Endothelial cell of umbilical vein (primary cell): ENCODE results near the gene CELF1. TPM values are rescaled to one million over a fixed set of nuclear protein-coding genes. Genes with fewer than 3 reads are reported as not detected.
"Not testable (repeated sequence)": the region's sequence is repeated elsewhere in the genome, so short reads cannot be mapped to it uniquely, and the experiment has no call there.

Source experiments
- BruUV-seq: library from RNA; stranded (reverse); fragments of 400-500 nt; replicated peaks from 2 replicates; lab custom pipeline; 2021; lab: Mats Ljungman, UMichigan
- CTCF ChIA-PET: fragments of 300-600, 350-600 bp; sonication (Branson Sonifier 250); formaldehyde crosslinking; loops from one replicate; lab custom pipeline; 2021; ENCODE audit warnings: antibody characterized with exemption, inconsistent platforms; lab: Charles Lee
- POLR2A ChIA-PET: fragments of 300-600, 350-600 bp; sonication (Branson Sonifier 250); formaldehyde crosslinking; loops from one replicate; lab custom pipeline; 2021; ENCODE audit warnings: antibody characterized with exemption, inconsistent platforms; lab: Charles Lee
- DNase-seq: peaks from one replicate; pipeline ENCODE4 v3.0.0-alpha.2; 2011; ENCODE audit warnings: low read depth, low spot score
- FAIRE-seq: peaks from 2 replicates; lab custom pipeline; 2011; peaks lifted over from hg19 to GRCh38; lab: Jason Lieb, UNC
- H2AFZ ChIP-seq: 2 replicates; pipeline ENCODE4 v1.6.0; 2012; ENCODE audit warnings: low read depth, low read length, control low read depth, inconsistent platforms
- H3K27ac ChIP-seq: 2 replicates; pipeline ENCODE4 v1.5.1; 2011; ENCODE audit warnings: low read depth, mild to moderate bottlenecking, control low read depth, low read length, moderate library complexity; ENCODE audit not compliant: insufficient read depth
- H3K27me3 ChIP-seq, 2 experiments: 2 replicates each; pipeline versions ENCODE4 v1.6.0 to v1.6.1; 2011; ENCODE audit warnings: low read length in 2 of 2, mixed read lengths in 1 of 2; ENCODE audit not compliant: control insufficient read depth in 2 of 2, insufficient read depth in 2 of 2
- H3K36me3 ChIP-seq, 2 experiments: 2 replicates in 1 of 2; 3 replicates in 1 of 2; pipeline ENCODE4 v1.5.1; 2011; ENCODE audit warnings: low read length in 2 of 2, mild to moderate bottlenecking in 1 of 2, moderate library complexity in 1 of 2; ENCODE audit not compliant: control insufficient read depth in 2 of 2, insufficient read depth in 2 of 2; ENCODE audit errors: extremely low read depth in 1 of 2
- H3K4me1 ChIP-seq: 3 replicates; pipeline ENCODE4 v1.5.1; 2011; ENCODE audit warnings: mild to moderate bottlenecking, low read length; ENCODE audit not compliant: control insufficient read depth, insufficient read depth; ENCODE audit errors: extremely low read depth
- H3K4me2 ChIP-seq: 2 replicates; pipeline ENCODE4 v1.6.1; 2011; ENCODE audit warnings: low read length, control low read depth, mixed read lengths; ENCODE audit not compliant: insufficient read depth
- H3K4me3 ChIP-seq, 3 experiments: fragments of 200-600 bp in 1 of 3; sonication (generic), shearing (Covaris generic) in 1 of 3; replicated peaks in 1 of 3; 2 replicates each; pipeline ENCODE4 v1.5.1; 2011 to 2016; ENCODE audit warnings: control low read depth in 3 of 3, low read length in 3 of 3, mild to moderate bottlenecking in 2 of 3, inconsistent platforms in 1 of 3, low read depth in 1 of 3, moderate library complexity in 1 of 3; ENCODE audit not compliant: insufficient read depth in 1 of 3
- H3K79me2 ChIP-seq: 2 replicates; pipeline ENCODE4 v1.6.0; 2012; ENCODE audit warnings: low read length, inconsistent platforms; ENCODE audit not compliant: control insufficient read depth, insufficient read depth
- H3K9ac ChIP-seq: replicated peaks from 2 replicates; pipeline ENCODE3; 2011; ENCODE audit warnings: low read length, control low read depth; ENCODE audit not compliant: insufficient read depth; ENCODE audit errors: extremely low read depth
- H3K9me1 ChIP-seq: replicated peaks from 3 replicates; pipeline ENCODE4 v1.6.0; 2011; ENCODE audit warnings: mild to moderate bottlenecking, low read length; ENCODE audit not compliant: control insufficient read depth, insufficient read depth; ENCODE audit errors: extremely low read depth
- H3K9me3 ChIP-seq: replicated peaks from 2 replicates; pipeline ENCODE4 v1.5.1; 2012; ENCODE audit warnings: low read length, inconsistent platforms; ENCODE audit not compliant: control insufficient read depth, insufficient read depth
- H4K20me1 ChIP-seq: replicated peaks from 2 replicates; pipeline ENCODE3; 2011; ENCODE audit warnings: mild to moderate bottlenecking, low read length; ENCODE audit not compliant: control insufficient read depth, insufficient read depth; ENCODE audit errors: extremely low read depth
- MYC ChIP-seq: IDR thresholded peaks from one replicate; pipeline ENCODE4 v1.6.1; 2011; ENCODE audit warnings: mild to moderate bottlenecking, low read depth, low read length
- POLR2AphosphoS5 ChIP-seq: IDR thresholded peaks from 2 replicates; pipeline ENCODE4 v1.6.1; 2012; ENCODE audit warnings: low read depth, mild to moderate bottlenecking, control low read depth, low read length, moderate library complexity; ENCODE audit not compliant: insufficient read depth
- dilution Hi-C: fragments of 300-500 bp; cut with MboI; formaldehyde crosslinking; loops from one replicate; pipeline ENCODE4 v1.15.0; 2019; ENCODE audit warnings: low sequenced_read_pairs; ENCODE audit not compliant: extremely low pct_ligation_motif_present
- intact Hi-C: fragments of 100-400 bp; cut with micrococcal nuclease; formaldehyde crosslinking; loops from one replicate; pipeline ENCODE4 v1.10.0; 2022
- polyA plus RNA-seq, 4 experiments: library from polyadenylated mRNA; depleted of rRNA in 3 of 4; stranded (reverse) in 3 of 4; unstranded in 1 of 4; fragments of >200 nt; gene quantifications; 2 replicates each; pipeline versions ENCODE4 v1.2.1 to v1.2.3, GENCODE V29; 2011 to 2012; ENCODE audit warnings: missing spikeins in 1 of 4
- total RNA-seq: library from RNA; stranded (reverse); gene quantifications from 2 replicates; pipeline ENCODE4 v1.2.3, GENCODE V29; 2021

The CELF1 gene
- total and polyA plus RNA-seq, 2 donors (not counting 3 experiments of a cell fraction or from before 2014, with no cell fraction given) = 66.3 to 120 TPM

DNA sequence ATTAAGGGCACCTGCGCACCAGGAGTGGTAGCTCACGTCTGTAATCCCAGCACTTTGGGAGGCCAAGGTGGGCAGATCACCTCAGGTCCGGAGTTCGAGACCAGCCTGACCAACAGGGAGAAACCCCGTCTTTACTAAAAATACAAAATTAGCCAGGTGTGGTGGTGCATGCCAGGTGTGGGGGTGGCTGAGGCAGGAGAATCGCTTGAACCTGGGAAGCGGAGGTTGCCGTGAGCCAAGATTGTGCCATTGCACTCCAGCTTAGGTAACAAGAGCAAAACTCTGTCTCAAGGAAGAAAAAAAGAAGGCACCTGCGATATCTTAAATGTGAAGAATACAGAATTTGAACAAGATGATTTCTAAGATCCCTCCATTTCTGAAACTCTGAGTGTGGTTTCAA is 26.9 kb downstream of the CELF1 start:
- H2AFZ ChIP-seq, H4K20me1 ChIP-seq, H3K4me3 ChIP-seq, H3K9me1 ChIP-seq, CTCF ChIA-PET, DNase-seq, H3K9me3 ChIP-seq, H3K36me3 ChIP-seq, FAIRE-seq, BruUV-seq, H3K27me3 ChIP-seq, H3K9ac ChIP-seq, H3K4me2 ChIP-seq, dilution Hi-C loops, POLR2A ChIA-PET, intact Hi-C loops, H3K27ac ChIP-seq: not testable (repeated sequence)
- H3K4me1 ChIP-seq = peaks cover 27% of the 10 kb centered on the region
- peaks cover 94% of the 10 kb centered on the region for H3K79me2 ChIP-seq

DNA sequence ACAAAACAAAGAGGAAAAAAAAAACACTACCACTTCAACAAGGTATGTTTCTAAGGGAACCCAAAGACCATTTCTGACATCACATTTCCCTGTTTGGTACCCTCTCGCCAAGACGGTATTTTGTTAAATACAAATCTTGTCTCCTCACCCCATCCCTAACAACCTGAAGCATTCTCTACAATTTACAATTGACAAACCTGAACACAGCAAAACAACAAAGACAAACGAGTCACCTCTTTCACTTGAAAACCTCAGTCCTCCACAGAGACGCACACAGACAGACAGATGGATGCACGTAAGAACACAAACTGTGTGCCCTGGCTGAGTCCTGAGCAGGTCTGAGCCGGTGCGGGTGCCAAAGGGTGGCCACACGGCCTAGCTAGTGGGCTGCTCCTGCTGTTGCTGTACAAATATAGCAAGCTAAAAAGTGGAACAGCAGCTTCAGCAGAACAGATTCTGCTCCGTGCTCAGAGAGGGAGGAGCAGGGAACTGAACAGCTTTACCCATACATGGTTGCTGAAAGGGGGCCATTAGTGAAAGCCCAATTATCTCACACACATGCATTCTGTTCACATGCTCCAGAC is 28.5 kb downstream of the CELF1 start:
- DNase-seq (peak; percentile 47), FAIRE-seq (no peak)
- H3K27me3 ChIP-seq = no peaks in the 10 kb centered on the region
- peak overlapping the region; percentile 61 for H3K27ac ChIP-seq
- ChIA-PET CTCF (interaction anchor here (0.8 to 1.9 kb wide), 10 partner anchors 8 to 29 kb away, joined by 3 to 5 read pairs (median 3); no protein-coding TSS in a partner anchor), POLR2A (interaction anchor here (1.0 kb wide), 1 partner anchor 9 kb away, joined by 3 read pairs; no protein-coding TSS in a partner anchor)
- no peak overlapping the region for H2AFZ ChIP-seq
- TF ChIP-seq POLR2AphosphoS5 = no peak
- TF ChIP-seq MYC = no peak
- H3K9me3 ChIP-seq = no peaks in the 10 kb centered on the region
- H3K36me3 ChIP-seq = no peaks in the 10 kb centered on the region
- no peak overlapping the region for H3K4me3 ChIP-seq
- H3K79me2 ChIP-seq = peaks cover 93% of the 10 kb centered on the region
- H3K9me1 ChIP-seq = no peaks in the 10 kb centered on the region
- dilution Hi-C loops (no loop called here), intact Hi-C loops (loop anchor here (2.0 kb wide), 1 partner anchor 14 kb away; no protein-coding TSS in a partner anchor)
- H3K4me2 ChIP-seq = peak overlapping the region; percentile 5
- peaks cover 27% of the 10 kb centered on the region for H3K4me1 ChIP-seq
- peaks cover 3% of the 10 kb centered on the region for H4K20me1 ChIP-seq
- no TSS peak for BruUV-seq
- peak overlapping the region; percentile 0 for H3K9ac ChIP-seq
